22Rv1 (cell line): ENCODE results near the gene GATA6.

Experiments used
- CTCF ChIP-seq: fragments of 450-650 bp; IDR thresholded peaks from 2 replicates; pipeline ENCODE4 v1.5.1; 2017; ENCODE audit warnings: mild to moderate bottlenecking
- ZFX ChIP-seq: fragments of 450-650 bp; IDR thresholded peaks from 2 replicates; pipeline ENCODE4 v1.6.1; 2017; ENCODE audit warnings: antibody characterized with exemption, borderline replicate concordance

- TF ChIP-seq CTCF (no peak), ZFX (no peak)
These were observed 44.1 kb downstream of the GATA6 start for GRCh38 chr18:22213333-22213973.
